HCT116 (cell line): ENCODE results near the gene ZNF30. TPM values are rescaled to one million over a fixed set of nuclear protein-coding genes. Genes with fewer than 3 reads are reported as not detected.

ENCODE experiments used
- ATAC-seq: fragments of 200-7000 bp; cut with Tn5 transposase; 2 replicates; pipeline ENCODE4 v1.9.1; 2020; ENCODE audit warnings: mild to moderate bottlenecking, moderate library complexity
- BruUV-seq: library from RNA; stranded (reverse); fragments of 400-500 nt; replicated peaks from 2 replicates; lab custom pipeline; 2021; lab: Mats Ljungman, UMichigan
- CTCF ChIA-PET: fragments of 300-600 bp; sonication (Branson Sonifier 250); formaldehyde crosslinking; loops from one replicate; lab custom pipeline; 2021; ENCODE audit warnings: antibody characterized with exemption; lab: Charles Lee
- POLR2A ChIA-PET: fragments of 300-600, 350-600 bp; sonication (Branson Sonifier 250); formaldehyde crosslinking; loops from one replicate; lab custom pipeline; 2021; ENCODE audit warnings: antibody characterized with exemption; lab: Charles Lee
- RAD21 ChIA-PET, 2 experiments: fragments of 300-600 bp; sonication (Branson Sonifier 250); formaldehyde crosslinking; loops; one replicate each; lab custom pipeline; 2023; ENCODE audit warnings: low total read pairs in 2 of 2; ENCODE audit not compliant: uncharacterized antibody in 2 of 2, unreplicated experiment in 2 of 2, low non-redundant PET in 1 of 2; lab: Charles Lee
- DNase-seq: peaks from one replicate; pipeline ENCODE4 v3.0.0-alpha.2; 2010; ENCODE audit warnings: low read depth, low spot score
- H2AFZ ChIP-seq: fragments of 200-600 bp; shearing (Covaris generic), sonication (generic); 2 replicates; pipeline ENCODE4 v1.6.1; 2017; ENCODE audit warnings: low read depth, mixed run types, mixed read lengths, antibody characterized with exemption, low read length; ENCODE audit not compliant: poor library complexity, severe bottlenecking
- H3K27ac ChIP-seq: 2 replicates; pipeline ENCODE4 v1.5.1; 2012; ENCODE audit warnings: low read depth, low read length
- H3K27me3 ChIP-seq: fragments of 200-600 bp; sonication (generic); 2 replicates; pipeline ENCODE4 v1.6.1; 2016; ENCODE audit warnings: mixed run types, low read length, mixed read lengths; ENCODE audit not compliant: insufficient read depth
- H3K36me3 ChIP-seq, 2 experiments: fragments of 200-500 bp in 1 of 2; fragments of 200-600 bp in 1 of 2; sonication (Bioruptor generic) in 1 of 2; sonication (generic) in 1 of 2; 2 replicates each; pipeline versions ENCODE4 v1.5.1 to v1.6.1; 2014 to 2016; ENCODE audit warnings: low read length in 2 of 2, inconsistent platforms in 1 of 2, mixed read lengths in 1 of 2, mixed run types in 1 of 2; ENCODE audit not compliant: insufficient read depth in 2 of 2, control insufficient read depth in 1 of 2
- H3K4me1 ChIP-seq, 2 experiments: fragments of 200-600 bp in 1 of 2; sonication (generic) in 1 of 2; 2 replicates each; pipeline versions ENCODE4 v1.5.1 to v1.6.1; 2012 to 2017; ENCODE audit warnings: low read length in 2 of 2, inconsistent platforms in 1 of 2, mild to moderate bottlenecking in 1 of 2, mixed read lengths in 1 of 2, mixed run types in 1 of 2, moderate library complexity in 1 of 2; ENCODE audit not compliant: insufficient read depth in 2 of 2, control insufficient read depth in 1 of 2
- H3K4me2 ChIP-seq: fragments of 200-600 bp; sonication (generic); 2 replicates; pipeline ENCODE4 v1.6.1; 2017; ENCODE audit warnings: mixed run types, low read length, mixed read lengths
- H3K4me3 ChIP-seq, 2 experiments: fragments of 200-600 bp in 1 of 2; sonication (generic) in 1 of 2; replicated peaks in 1 of 2; 2 replicates each; pipeline ENCODE4 v1.5.1; 2011 to 2016; ENCODE audit warnings: low read length in 2 of 2, control low read depth in 1 of 2, low read depth in 1 of 2, mild to moderate bottlenecking in 1 of 2, mixed read lengths in 1 of 2, mixed run types in 1 of 2
- H3K79me2 ChIP-seq: fragments of 200-600 bp; sonication (generic); 2 replicates; pipeline ENCODE4 v1.6.1; 2017; ENCODE audit warnings: mild to moderate bottlenecking, mixed run types, low read length, moderate library complexity, mixed read lengths; ENCODE audit not compliant: insufficient read depth
- H3K9ac ChIP-seq: fragments of 200-600 bp; sonication (generic); 2 replicates; pipeline ENCODE4 v1.6.1; 2016; ENCODE audit warnings: low read length, mixed read lengths
- H3K9me2 ChIP-seq: fragments of 200-600 bp; sonication (generic), shearing (Covaris generic); 2 replicates; pipeline ENCODE4 v1.6.1; 2017; ENCODE audit warnings: mixed run types, mild to moderate bottlenecking, moderate library complexity; ENCODE audit not compliant: insufficient read depth
- H3K9me3 ChIP-seq, 2 experiments: fragments of 200-500 bp in 1 of 2; fragments of 200-600 bp in 1 of 2; sonication (Bioruptor generic) in 1 of 2; sonication (generic) in 1 of 2; 2 replicates each; pipeline ENCODE4 v1.6.1; 2014 to 2017; ENCODE audit warnings: low read length in 2 of 2, mixed read lengths in 2 of 2, inconsistent platforms in 1 of 2, low read depth in 1 of 2, mild to moderate bottlenecking in 1 of 2, mixed run types in 1 of 2, moderate library complexity in 1 of 2; ENCODE audit not compliant: control insufficient read depth in 1 of 2, insufficient read depth in 1 of 2
- H4K20me1 ChIP-seq: fragments of 200-600 bp; sonication (generic), shearing (Covaris generic); 2 replicates; pipeline ENCODE4 v1.6.1; 2017; ENCODE audit warnings: mixed run types, mild to moderate bottlenecking, moderate library complexity; ENCODE audit not compliant: insufficient read depth
- CBX3 ChIP-seq: IDR thresholded peaks from 2 replicates; pipeline ENCODE4 v1.6.1; 2012; ENCODE audit warnings: low read depth
- CEBPB ChIP-seq: IDR thresholded peaks from 2 replicates; pipeline ENCODE4 v1.6.1; 2012; ENCODE audit warnings: low read depth
- CTCF ChIP-seq, 3 experiments: fragments of 200-600 bp in 1 of 3; sonication (generic) in 1 of 3; IDR thresholded peaks in 2 of 3; conservative IDR thresholded peaks in 1 of 3; 2 replicates each; pipeline ENCODE4 v1.5.1; 2012 to 2017; ENCODE audit warnings: low read depth in 2 of 3, low read length in 2 of 3, antibody characterized with exemption in 1 of 3, borderline replicate concordance in 1 of 3, control low read depth in 1 of 3, mild to moderate bottlenecking in 1 of 3, mixed read lengths in 1 of 3, mixed run types in 1 of 3, moderate library complexity in 1 of 3; ENCODE audit not compliant: insufficient read depth in 1 of 3
- EGR1 ChIP-seq: IDR thresholded peaks from 2 replicates; pipeline ENCODE4 v1.6.1; 2012; ENCODE audit warnings: low read depth
- FOSL1 ChIP-seq: IDR thresholded peaks from 2 replicates; pipeline ENCODE4 v1.6.1; 2012; ENCODE audit warnings: low read depth
- JUND ChIP-seq: IDR thresholded peaks from 2 replicates; pipeline ENCODE4 v1.6.1; 2012
- POLR2A ChIP-seq: IDR thresholded peaks from 2 replicates; pipeline ENCODE4 v1.7.0; 2011; ENCODE audit warnings: borderline replicate concordance; ENCODE audit not compliant: insufficient read depth, insufficient read length; ENCODE audit errors: extremely low read depth
- POLR2AphosphoS5 ChIP-seq: IDR thresholded peaks from 2 replicates; pipeline ENCODE4 v1.6.1; 2011; ENCODE audit warnings: mild to moderate bottlenecking, low read depth, low read length, moderate library complexity
- SIN3A ChIP-seq: IDR thresholded peaks from 2 replicates; pipeline ENCODE4 v1.6.1; 2012; ENCODE audit warnings: low read depth
- YY1 ChIP-seq: IDR thresholded peaks from 2 replicates; pipeline ENCODE4 v1.6.1; 2011; ENCODE audit warnings: low read length, low read depth, moderate library complexity, mild to moderate bottlenecking; ENCODE audit not compliant: insufficient replicate concordance; ENCODE audit errors: extremely low read depth
- ZBTB33 ChIP-seq: IDR thresholded peaks from 2 replicates; pipeline ENCODE4 v1.6.1; 2011; ENCODE audit warnings: mild to moderate bottlenecking, low read length, moderate library complexity; ENCODE audit not compliant: insufficient replicate concordance; ENCODE audit errors: extremely low read depth
- ZNF274 ChIP-seq: fragments of 200-500 bp; sonication (Bioruptor generic); IDR thresholded peaks from 2 replicates; pipeline ENCODE4 v1.6.1; 2014; ENCODE audit warnings: mild to moderate bottlenecking, low read depth, low read length, inconsistent platforms
- intact Hi-C: fragments of 100-400 bp; cut with micrococcal nuclease; formaldehyde crosslinking; loops from 2 replicates; pipeline ENCODE4 v1.10.0; 2022
- total RNA-seq: library from RNA; stranded (reverse); gene quantifications from one replicate; pipeline ENCODE4 v1.2.1, GENCODE V29; 2021; ENCODE audit not compliant: unreplicated experiment

Gene ZNF30
- total RNA-seq, 1 experiment from 2014 or later, result 4.1 TPM

GRCh38 chr19:34900245-34900644, 26.5 kb upstream of the ZNF30 start:
- ChIA-PET CTCF (no interaction called here), POLR2A (no interaction called here), RAD21 (no interaction called here)
- Histone ChIP-seq H3K4me3 (no peak overlapping the region), H3K36me3 (no peaks in the 10 kb centered on the region; a peak in 1 of 4 replicates), H2AFZ (no peak overlapping the region), H3K9me3 (no peaks in the 10 kb centered on the region), H3K9ac (no peak overlapping the region), H4K20me1 (no peaks in the 10 kb centered on the region), H3K4me1 (no peaks in the 10 kb centered on the region), H3K27me3 (no peaks in the 10 kb centered on the region), H3K27ac (no peak overlapping the region), H3K9me2 (no peaks in the 10 kb centered on the region), H3K4me2 (no peak overlapping the region), H3K79me2 (no peaks in the 10 kb centered on the region)
- DNase-seq (no peak), ATAC-seq (no peak)
- intact Hi-C loops, result no loop called here
- BruUV-seq, result no TSS peak
- no peak for TF ChIP-seq FOSL1
- no peak for TF ChIP-seq CBX3
- no peak for TF ChIP-seq EGR1
- no peak for TF ChIP-seq ZNF274
- no peak for TF ChIP-seq CEBPB
- no peak for TF ChIP-seq CTCF (IDR thresholded peaks at IDR 0.05 in 2 of 3, conservative IDR thresholded peaks at IDR 0.05 in 1 of 3; ENCODE audit: borderline replicate concordance in 1 of 3, insufficient read depth in 1 of 3, low read depth in 2 of 3, low read length in 2 of 3)
- no peak for TF ChIP-seq JUND
- no peak for TF ChIP-seq SIN3A
- TF ChIP-seq ZBTB33, result no peak
- TF ChIP-seq YY1, result no peak
- TF ChIP-seq POLR2A, result no peak
- no peak for TF ChIP-seq POLR2AphosphoS5
